ENCODE measurements around the gene CRYBG1. TPM values are rescaled to one million over a fixed set of nuclear protein-coding genes. Genes with fewer than 3 reads are reported as not detected.

The CRYBG1 gene
- total RNA-seq, 1 donor = 15.5 TPM

DNA sequence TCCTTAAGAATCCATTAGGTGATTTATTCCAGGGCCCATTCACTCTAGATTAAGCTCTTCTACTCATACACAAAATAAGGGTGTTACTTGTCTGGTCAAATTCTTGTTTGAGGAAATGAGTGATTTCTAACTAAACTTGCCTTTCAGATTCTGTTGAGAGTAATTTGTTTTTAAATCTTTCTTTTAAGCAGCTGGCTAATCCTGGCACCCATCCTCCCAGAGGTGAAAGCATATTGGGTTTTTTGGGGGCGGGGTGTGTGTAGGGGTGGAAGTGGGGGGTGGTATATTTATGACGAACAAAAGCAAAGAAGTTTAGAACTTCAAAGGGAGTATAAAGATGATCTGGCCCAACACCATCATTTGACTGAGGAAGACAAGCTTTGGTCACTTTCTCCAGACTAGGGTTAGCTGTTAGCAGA lies 174.1 kb downstream of the CRYBG1 start:
- no peak overlapping the region for H3K4me3 ChIP-seq (ENCODE audit: low read depth, low read length)
- no peak for DNase-seq (ENCODE audit: low read depth)
- TF ChIP-seq, protein P1, sequence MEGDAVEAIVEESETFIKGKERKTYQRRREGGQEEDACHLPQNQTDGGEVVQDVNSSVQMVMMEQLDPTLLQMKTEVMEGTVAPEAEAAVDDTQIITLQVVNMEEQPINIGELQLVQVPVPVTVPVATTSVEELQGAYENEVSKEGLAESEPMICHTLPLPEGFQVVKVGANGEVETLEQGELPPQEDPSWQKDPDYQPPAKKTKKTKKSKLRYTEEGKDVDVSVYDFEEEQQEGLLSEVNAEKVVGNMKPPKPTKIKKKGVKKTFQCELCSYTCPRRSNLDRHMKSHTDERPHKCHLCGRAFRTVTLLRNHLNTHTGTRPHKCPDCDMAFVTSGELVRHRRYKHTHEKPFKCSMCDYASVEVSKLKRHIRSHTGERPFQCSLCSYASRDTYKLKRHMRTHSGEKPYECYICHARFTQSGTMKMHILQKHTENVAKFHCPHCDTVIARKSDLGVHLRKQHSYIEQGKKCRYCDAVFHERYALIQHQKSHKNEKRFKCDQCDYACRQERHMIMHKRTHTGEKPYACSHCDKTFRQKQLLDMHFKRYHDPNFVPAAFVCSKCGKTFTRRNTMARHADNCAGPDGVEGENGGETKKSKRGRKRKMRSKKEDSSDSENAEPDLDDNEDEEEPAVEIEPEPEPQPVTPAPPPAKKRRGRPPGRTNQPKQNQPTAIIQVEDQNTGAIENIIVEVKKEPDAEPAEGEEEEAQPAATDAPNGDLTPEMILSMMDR (IDR thresholded peaks at IDR 0.05; ENCODE audit: insufficient read depth, low read depth, low read length) = no peak

DNA sequence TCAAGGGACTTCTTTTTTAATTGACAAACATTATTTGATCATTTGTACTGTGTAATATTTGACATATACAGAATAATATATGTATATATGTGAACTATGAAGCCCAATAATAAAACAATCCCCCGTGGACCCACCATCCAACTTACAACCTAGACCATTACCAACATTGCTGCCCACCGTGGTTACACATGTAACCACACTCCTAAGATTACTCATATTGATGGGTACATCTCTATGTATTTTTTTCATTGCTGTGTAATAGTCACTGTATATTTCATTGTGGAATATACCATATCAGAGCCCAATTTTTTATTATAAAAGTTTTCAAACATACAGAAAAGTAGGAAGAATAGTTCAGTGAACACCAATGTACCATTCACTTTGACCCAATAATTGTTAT lies 174.5 kb downstream of the CRYBG1 start:
- DNase-seq (ENCODE audit: low read depth) = no peak
- H3K4me3 ChIP-seq (ENCODE audit: low read depth, low read length) = no peak overlapping the region
- TF ChIP-seq, protein P1 (IDR thresholded peaks at IDR 0.05; ENCODE audit: insufficient read depth, low read depth, low read length) = no peak

DNA sequence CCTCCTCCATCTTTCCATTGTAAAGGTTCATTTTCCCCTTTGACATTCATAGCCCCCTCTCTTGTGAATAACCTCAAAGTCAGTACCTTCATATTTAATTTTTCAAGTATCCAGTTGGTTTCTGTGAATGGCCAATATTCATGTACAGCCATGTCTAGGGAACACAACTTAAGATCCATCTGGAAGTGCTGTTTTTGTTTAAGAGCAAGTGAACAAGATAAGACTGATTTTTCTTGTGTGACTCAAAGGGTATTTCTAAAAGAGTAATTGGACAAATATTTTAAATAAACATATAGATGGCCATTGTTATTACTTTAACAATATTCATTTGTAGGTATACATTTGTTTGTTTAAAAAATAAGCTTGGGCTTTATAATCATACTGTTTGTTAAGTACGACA lies 175.8 kb downstream of the CRYBG1 start:
- no peak for DNase-seq (ENCODE audit: low read depth)

DNA sequence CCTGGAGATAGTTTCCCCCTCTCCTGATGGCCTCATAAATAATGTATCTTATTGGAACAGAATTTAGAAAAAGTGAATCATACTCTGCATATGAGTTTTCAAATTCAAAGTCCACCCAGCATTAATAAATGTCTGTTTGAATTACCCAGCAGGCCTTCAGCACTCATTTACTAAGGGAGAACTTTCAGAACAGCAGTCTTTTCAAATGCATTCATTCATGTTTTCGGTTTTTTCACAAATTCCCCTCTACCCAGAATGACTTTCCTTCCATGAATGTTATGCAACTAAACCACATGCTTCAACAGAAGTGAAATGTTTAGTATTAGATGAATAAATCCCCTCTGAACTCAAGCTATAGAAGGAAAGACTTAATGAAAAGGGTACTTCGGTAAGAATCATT lies 176.3 kb downstream of the CRYBG1 start:
- TF ChIP-seq, protein P1 (IDR thresholded peaks at IDR 0.05; ENCODE audit: insufficient read depth, low read depth, low read length) = no peak
- DNase-seq (ENCODE audit: low read depth) = no peak
- H3K4me3 ChIP-seq (ENCODE audit: low read depth, low read length) = no peak overlapping the region

More for the DNA sequence above, 175.8 kb downstream of the CRYBG1 start:
- TF ChIP-seq, protein P1 (IDR thresholded peaks at IDR 0.05; ENCODE audit: insufficient read depth, low read depth, low read length) = no peak
- H3K4me3 ChIP-seq (ENCODE audit: low read depth, low read length) = no peak overlapping the region

DNA sequence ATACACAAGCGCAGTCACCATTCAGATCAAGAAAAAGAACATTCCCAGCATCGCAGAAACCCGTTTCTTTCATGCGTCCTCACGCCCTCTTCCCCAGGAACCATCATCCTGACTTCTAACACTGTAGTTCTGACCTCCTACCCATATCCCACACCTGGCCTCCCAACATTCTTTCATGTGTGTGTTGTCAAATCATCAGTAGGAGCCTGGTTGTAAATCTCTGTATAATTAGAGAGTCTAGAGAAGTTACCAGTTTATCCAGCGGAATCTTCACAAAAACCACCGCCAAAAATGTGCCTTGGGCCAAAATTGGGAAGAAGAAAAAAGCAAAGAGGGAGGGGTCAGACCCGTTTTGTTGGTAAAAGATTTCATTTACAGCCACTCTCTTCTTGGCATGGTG lies 177.1 kb downstream of the CRYBG1 start:
- no peak for DNase-seq (ENCODE audit: low read depth)
- TF ChIP-seq, protein P1 (IDR thresholded peaks at IDR 0.05; ENCODE audit: insufficient read depth, low read depth, low read length) = no peak
- H3K4me3 ChIP-seq (ENCODE audit: low read depth, low read length) = no peak overlapping the region

DNA sequence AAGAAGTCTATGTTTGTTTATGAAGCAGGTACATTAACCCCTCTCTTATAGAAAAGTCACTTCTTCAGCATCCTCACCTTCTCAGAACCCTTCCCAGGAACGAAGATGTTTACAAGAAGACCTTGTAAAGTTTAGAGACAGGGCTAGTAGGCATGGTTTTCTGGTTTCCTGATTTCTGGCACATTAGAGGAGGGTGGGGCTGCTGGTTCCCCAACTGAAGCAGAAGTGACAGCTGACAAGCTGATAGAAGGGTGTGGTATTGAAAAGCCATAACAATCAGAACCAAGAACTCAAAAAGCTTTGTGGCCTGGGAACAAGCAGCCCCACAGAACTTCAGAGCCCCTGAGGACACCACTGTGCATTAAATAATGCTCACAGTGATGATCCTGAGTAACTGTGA lies 177.6 kb downstream of the CRYBG1 start:
- TF ChIP-seq, protein P1 (IDR thresholded peaks at IDR 0.05; ENCODE audit: insufficient read depth, low read depth, low read length) = no peak
- no peak overlapping the region for H3K4me3 ChIP-seq (ENCODE audit: low read depth, low read length)
- no peak for DNase-seq (ENCODE audit: low read depth)

DNA sequence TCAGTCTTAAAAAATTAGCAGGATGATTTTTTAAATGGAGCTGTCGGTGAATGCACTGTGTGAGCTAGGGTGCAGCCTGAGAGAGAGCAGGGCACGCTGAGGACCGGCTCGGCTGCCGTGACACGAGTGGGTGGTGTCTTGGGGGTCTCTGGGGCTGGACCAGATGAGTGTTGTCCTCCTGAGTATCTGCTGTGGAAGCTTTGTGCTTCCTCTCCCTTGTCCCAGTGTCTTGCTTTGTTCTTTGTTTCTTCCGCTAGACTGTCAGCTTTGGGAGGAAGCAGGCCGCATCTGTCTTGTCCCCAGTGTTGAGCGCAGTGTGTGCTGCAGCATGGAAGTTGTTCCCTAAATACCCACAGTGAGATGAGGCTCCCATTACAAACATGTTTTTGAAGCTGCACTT lies 179.4 kb downstream of the CRYBG1 start:
- TF ChIP-seq, protein P1 (IDR thresholded peaks at IDR 0.05; ENCODE audit: insufficient read depth, low read depth, low read length) = no peak
- no peak overlapping the region for H3K4me3 ChIP-seq (ENCODE audit: low read depth, low read length)

More for the DNA sequence above, 179.4 kb downstream of the CRYBG1 start:
- DNase-seq (ENCODE audit: low read depth) = no peak
